OCI-M2 (cell line): ENCODE data around the gene PRPF8.
"Not testable (repeated sequence)": the region's sequence is repeated elsewhere in the genome, so short reads cannot be mapped to it uniquely, and the experiment has no call there.

Experiments
- DNase-seq: peaks from one replicate; lab custom pipeline; 2025; ENCODE audit not compliant: unreplicated experiment; lab: John Stamatoyannopoulos, UW

Gene PRPF8

DNA sequence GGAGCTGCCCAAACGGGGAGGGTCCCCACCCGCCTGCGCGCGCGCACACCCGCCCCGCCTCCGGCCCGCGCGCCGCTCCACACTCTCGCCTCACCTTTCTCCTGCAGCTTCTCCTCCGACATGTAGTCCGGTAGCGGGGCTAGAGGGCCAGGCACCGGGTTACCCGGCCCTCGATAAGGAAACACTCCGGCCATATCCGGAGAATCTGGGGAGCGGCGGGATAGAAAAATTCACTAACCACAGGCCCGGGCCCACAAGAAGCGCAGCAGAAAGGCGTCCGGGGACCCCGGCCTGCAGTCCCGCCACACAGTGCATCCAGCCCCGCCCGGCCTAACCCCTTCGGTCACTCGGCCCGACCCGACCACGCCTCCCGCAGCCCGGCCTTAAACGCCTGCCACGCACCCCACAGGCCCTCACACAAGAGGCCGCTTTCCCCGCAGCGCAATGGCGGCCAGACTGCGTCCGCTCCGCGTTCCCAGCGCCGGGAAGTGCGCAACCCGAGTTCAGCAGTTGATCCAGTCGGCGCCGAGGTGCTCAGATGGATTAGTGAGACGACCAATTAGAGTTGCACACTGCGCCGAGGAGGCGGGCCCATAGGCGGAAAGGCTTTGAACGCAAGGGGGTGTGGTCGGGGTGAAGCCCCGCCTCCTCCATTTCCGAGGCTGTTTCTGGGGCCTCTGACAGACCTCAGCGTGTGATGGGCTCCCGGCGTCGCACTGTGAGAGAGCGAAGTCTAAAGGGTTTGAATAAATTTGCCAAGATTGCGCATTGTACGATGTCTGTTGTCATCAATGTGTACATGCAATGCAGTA lies at the start of gene PRPF8:
Gene PRPF8, minus strand, starts transcription at position 490 of the 812 bp plus-strand sequence. Its CDS starts 296 bp downstream, at position 194.
- DNase-seq = peak; percentile 89

DNA sequence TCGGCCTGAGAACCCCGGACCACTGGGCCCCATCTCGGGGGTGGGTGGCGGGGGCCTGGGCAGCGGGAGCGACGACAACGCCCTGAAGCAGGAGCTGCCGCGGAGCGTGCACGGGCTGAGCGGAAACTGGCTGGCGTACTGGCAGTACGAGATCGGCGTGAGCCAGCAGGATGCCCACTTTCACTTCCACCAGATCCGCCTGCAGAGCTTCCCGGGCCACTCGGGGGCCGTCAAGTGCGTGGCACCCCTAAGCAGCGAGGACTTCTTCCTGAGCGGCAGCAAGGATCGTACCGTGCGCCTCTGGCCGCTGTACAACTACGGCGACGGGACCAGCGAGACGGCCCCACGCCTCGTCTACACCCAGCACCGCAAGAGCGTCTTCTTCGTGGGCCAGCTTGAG lies 49.1 kb upstream of the PRPF8 start:
- no peak for DNase-seq

DNA sequence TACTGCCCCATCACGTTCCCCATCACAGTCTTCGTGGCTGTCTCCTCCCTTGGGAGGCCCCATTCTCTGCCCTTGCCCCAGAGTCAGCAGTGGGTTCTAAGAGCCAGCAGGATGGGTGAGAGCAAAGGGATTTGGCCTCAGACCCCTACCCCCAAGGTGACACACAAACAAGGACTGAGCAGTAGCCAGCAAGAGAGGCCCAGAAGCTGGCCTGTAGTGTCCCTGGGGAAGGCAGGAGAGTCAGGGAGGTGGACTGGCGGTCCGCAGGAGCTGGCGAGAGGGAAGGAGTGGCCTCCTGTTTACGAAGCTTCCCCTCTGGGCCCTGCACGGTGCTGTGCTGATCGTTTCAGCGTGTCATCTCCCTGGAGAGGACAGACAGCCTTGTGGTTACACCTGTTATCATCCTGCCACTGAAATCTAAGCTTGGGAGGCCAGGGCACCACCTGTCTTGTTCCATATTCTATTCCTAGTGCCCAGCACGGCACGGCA lies 48.2 kb upstream of the PRPF8 start:
- DNase-seq = no peak

DNA sequence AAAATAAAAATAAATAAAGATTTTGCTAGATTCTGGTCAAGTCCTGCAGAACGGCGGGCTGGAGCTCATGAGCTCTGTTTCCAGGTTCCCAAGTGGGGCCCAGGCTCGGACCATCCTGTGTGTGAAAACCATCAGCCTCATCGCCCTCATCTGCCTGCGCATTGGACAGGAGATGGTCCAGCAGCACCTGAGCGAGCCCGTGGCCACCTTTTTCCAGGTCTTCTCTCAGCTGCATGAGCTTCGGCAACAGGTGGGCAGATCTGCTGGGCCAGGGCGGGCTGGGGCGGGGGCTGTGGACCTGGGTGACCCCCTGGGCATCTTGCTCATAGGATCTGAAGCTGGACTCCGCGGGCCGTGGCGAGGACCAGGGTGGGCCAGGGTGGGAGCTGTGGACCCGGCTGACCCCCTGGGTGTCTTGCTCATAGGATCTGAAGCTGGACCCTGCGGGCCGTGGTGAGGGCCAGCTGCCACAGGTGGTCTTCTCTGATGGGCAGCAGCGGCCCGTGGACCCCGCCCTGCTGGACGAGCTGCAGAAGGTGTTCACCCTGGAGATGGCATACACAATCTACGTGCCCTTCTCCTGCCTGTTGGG lies 47.7 kb upstream of the PRPF8 start:
- no peak for DNase-seq

DNA sequence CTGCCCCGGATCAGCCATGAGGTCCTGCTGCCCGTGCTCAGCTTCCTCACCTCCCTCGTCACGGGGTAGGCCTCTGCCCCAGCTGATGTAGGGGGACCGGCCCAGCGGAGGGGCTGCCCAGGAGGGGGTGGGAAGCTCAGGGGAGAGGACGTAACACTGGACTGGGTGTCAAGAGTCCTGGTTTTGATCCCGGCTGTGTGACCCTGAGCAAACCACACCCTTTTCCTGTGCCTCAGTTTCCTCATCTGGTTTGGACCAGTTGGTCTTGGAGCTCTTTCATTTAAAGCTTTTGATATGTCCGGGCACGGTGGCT lies 46.5 kb upstream of the PRPF8 start:
- no peak for DNase-seq

DNA sequence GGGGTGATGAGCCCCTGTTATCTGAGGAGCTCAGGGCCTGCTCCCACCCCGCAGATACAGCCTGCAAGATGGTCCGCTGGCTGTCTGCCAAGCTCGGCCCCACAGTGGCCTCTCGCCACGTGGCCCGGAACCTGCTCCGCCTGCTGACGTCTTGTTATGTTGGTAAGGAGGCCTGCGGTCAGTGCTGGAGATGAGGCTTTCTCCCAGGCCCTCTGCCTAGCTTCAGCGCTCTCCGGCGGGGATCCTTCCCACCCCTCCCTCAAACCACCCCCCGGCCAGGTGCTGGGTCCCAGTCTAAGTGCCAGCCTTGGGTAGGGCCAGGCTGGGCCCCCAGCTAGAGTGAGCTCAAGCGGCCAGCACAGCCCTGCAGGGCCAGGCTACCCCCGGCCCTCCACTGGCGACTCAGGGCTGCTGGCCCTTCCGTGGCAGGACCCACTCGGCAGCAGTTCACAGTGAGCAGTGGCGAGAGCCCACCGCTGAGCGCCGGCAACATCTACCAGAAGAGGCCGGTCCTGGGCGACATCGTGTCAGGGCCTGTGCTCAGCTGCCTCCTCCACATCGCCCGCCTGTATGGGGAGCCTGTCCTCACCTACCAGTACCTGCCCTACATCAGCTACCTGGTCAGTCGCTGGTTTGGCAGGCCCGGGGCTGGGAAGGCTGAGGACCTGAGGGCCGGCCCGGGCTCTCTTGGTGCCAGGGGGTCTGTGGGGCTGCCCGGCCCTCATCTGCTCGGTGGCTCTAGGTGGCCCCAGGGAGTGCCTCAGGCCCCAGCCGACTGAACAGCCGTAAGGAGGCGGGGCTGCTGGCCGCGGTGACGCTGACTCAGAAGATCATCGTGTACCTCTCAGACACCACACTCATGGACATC lies 45.9 kb upstream of the PRPF8 start:
- no peak for DNase-seq

DNA sequence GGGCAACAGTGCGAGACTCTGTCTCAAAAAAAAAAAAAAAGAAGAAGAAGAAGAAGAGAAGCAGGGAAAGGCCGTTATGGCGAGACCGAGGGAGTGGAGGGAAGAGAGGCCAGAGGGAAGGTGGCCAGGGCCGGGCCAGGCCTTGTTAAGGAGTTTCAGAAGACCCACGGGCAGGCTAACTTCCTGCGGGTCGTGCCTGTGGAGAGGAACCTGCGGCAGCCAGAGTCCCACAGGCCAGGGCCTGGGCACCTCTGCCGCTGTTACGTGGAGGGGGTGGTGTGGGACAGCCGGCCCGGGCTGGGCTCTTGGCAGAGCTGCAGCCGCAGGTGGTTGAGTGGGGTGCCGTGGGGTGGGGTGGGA lies 45.3 kb upstream of the PRPF8 start:
- DNase-seq = no peak

DNA sequence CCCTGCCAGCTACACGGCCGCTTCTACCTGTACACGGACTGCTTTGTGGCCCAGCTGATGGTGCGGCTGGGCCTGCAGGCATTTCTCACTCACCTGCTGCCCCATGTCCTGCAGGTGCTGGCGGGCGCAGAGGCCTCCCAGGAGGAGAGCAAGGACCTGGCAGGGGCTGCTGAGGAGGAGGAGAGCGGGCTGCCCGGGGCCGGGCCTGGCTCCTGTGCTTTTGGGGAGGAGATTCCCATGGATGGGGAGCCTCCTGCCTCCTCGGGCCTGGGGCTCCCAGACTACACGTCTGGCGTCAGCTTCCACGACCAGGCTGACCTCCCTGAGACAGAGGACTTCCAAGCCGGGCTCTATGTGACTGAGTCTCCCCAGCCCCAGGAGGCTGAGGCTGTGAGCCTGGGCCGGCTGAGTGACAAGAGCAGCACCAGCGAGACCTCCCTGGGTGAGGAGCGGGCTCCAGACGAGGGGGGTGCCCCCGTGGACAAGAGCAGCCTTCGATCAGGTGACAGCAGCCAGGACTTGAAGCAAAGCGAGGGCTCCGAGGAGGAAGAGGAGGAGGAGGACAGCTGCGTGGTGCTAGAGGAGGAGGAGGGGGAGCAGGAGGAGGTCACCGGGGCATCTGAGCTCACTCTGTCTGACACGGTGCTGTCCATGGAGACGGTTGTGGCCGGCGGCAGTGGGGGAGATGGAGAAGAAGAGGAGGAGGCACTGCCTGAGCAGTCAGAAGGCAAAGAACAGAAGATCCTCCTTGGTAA lies 43.4 kb upstream of the PRPF8 start:
- no peak for DNase-seq

DNA sequence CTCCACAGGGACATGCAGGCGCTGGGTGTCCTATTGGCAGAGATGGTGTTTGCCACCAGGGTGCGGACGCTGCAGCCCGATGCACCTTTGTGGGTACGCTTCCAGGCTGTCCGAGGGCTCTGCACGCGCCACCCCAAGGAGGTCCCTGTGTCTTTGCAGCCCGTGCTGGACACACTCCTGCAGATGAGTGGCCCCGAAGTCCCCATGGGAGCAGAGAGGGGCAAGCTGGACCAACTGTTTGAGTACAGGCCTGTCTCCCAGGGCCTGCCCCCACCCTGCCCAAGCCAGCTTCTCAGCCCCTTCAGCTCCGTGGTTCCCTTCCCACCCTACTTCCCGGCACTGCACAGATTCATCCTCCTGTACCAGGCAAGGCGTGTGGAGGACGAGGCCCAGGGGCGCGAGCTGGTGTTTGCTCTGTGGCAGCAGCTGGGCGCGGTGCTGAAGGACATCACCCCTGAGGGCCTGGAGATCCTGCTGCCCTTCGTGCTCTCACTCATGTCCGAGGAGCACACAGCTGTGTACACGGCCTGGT lies 42.7 kb upstream of the PRPF8 start:
- DNase-seq = no peak

DNA sequence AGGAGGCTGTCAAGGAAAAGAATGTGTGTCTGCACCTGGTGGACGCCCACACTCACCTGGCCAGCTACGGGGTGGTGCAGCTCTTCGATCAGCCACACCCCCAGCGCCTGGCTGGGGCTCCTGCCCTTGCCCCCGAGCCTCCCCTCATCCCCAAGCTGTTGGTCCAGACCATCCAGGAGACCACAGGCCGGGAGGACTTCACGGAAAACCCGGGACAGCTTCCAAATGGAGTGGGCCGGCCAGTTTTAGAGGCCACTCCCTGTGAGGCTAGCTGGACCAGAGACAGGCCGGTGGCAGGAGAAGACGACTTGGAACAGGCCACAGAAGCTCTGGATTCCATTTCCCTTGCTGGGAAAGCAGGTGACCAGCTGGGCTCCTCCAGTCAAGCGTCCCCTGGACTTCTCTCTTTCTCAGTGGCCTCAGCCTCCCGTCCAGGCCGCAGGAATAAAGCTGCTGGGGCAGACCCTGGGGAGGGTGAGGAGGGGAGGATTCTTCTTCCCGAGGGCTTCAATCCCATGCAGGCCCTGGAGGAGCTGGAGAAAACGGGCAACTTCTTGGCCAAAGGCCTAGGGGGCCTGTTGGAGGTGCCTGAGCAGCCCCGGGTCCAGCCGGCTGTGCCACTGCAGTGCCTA lies 42.1 kb upstream of the PRPF8 start:
- DNase-seq = no peak

DNA sequence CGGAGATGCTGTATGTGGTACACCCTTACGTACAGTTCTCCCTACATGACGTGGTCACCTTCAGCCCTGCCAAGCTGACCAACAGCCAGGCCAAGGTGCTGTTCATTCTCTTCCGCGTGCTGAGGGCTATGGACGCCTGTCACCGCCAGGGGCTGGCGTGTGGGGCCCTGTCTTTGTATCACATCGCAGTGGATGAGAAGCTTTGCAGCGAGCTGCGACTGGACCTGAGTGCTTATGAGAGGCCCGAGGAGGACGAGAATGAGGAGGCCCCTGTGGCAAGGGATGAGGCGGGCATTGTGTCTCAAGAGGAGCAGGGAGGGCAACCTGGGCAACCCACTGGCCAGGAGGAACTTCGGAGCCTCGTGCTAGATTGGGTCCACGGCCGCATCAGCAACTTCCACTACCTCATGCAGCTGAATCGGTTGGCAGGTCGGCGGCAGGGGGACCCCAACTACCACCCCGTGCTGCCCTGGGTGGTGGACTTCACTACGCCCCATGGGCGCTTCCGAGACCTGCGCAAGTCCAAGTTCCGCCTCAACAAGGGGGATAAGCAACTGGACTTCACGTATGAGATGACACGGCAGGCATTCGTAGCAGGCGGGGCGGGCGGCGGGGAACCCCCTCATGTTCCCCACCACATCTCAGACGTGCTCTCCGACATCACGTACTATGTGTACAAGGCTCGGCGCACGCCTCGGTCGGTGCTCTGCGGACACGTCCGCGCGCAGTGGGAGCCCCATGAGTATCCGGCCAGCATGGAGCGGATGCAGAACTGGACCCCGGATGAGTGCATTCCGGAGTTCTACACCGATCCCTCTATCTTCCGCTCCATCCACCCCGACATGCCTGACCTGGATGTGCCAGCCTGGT lies 41.2 kb upstream of the PRPF8 start:
- DNase-seq = no peak

DNA sequence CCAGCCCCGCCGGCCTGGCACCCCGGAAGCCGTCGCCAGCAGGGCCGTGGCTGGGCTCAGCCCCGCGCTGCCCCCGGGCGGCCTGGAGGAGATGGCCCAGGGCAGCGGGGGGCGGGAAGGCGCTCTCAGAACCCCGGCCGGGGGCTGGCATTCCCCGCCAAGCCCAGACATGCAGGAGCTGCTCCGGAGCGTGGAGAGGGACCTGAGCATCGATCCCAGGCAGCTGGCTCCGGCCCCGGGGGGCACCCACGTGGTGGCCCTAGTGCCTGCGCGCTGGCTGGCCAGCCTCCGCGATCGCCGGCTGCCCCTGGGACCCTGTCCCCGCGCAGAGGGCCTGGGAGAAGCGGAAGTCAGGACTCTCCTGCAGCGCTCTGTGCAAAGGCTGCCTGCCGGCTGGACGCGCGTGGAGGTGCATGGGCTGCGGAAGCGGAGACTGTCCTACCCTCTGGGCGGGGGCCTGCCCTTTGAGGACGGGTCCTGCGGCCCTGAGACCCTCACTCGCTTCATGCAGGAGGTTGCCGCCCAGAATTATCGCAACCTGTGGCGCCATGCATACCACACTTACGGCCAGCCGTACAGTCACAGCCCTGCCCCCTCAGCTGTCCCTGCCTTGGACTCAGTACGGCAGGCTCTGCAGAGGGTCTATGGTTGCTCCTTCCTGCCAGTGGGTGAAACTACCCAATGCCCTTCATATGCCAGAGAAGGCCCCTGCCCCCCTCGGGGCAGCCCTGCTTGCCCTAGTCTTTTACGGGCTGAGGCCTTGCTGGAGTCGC lies 40.4 kb upstream of the PRPF8 start:
- no peak for DNase-seq

DNA sequence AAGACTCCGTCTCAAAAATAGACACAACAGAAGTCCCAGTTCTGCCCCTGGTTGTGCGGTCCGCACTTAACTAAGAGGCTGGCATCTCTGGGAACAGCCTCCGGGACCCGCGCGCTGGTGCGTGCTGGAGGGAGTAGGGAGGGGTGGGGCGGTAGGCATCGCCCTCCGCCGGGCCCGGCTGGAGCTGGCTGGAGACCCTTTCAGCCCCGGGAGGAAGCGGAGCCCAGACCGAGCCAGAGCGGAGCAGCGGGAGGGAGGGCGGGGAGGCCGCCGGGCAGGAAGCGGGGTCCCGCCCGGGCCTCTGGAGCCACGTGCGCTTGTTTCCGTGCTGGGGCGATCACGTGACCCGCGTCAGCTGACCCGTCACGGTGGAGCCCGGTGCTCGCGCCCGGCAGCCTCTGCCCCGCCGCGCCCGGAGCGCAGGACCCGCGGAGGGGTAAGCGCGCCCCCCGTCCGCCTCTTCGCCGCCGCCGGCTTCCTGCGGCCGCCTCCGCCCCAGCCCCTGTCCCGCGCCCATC lies 39.7 kb upstream of the PRPF8 start, which contains the start of gene WDR81:
Gene WDR81, plus strand, starts transcription at position 354 of the 518 bp plus-strand sequence. CDS start 256 bp downstream, outside the sequence.
- DNase-seq = peak; percentile 37

DNA sequence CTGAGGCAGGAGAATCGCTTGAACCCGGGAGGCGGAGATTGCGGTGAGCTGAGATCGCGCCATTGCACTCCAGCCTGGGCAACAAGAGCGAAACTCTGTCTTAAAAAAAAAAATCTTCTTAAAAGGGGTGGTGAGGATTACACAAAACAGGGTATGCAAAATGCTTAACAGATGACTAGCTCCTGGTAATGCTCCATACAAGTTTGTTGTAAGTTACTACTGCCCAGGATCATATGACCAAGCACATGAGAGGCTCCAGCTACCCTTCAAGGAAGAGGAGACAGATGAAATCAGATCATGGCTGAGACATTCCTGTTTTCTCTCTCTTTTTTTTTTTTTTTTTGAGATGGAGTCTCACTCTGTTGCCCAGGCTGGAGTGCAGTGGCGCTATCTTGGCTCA lies 37.4 kb upstream of the PRPF8 start:
- not testable (repeated sequence) for DNase-seq

DNA sequence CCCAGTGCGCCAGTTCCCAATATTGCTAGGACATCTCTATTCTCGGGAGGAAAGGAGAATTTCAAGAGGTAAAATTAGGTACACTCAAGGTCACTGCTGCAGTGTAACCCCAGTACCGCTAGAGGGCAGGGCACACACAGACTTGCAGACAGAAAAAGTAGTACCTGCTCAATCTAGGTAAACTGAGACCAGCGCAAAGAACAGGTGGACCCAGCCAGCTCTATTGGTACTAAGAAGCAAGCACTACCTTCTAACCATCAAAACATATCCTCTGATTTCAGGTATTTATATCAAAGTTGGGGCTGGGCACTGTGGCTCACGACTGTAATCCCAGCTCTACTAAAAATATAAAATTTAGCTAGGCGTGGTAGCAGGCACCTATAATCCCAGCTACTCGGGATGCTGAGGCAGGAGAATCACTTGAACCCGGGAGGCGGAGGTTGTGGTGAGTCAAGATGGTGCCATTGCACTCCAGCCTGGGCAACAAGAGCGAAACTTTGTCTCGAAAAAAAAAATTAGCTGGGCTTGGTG lies 36.3 kb upstream of the PRPF8 start:
- peak; percentile 5 for DNase-seq

DNA sequence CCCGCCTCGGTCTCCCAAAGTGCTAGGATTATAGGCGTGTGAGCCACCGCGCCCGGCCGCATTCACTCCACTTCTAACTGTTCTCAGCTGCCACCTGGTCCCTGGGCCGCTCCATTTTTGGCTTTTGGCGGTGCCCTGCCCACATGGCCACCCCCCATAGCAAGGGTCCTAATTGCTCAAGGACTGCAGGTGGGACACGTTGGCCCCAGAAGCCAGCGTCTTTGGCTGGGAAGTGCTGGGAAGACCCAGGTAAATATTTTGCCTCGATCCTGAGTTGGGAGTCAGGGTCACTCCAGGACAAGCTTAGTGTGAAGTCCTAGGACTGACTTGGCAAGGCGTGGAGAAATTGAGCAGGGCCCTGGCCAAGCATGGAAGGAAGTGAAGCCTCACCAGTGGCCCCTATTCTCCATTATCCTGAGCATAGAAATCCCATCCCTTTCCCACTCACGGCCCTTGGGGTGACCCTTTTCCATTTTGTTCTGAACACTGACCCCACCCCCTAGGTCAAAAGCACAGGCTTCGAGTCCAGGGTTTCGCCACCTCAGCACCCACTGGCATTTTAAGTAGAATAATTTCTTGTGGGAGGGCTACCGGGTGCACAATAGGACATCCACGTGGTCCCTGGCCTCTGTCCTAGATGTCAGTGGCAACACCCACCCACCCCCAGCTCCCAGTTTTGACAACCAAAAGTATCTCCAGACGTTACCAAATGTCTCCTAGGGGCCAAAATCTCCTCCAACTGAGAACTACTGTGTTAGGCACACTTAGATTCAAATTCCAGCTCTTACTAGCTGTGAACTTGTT lies 33.9 kb upstream of the PRPF8 start:
- DNase-seq = no peak
